ENCODE data around the gene TRAPPC2. TPM values are rescaled to one million over a fixed set of nuclear protein-coding genes. Genes with fewer than 3 reads are reported as not detected.

Gene TRAPPC2
- total RNA-seq, 2 experiments from 2014 or later = 21.0 to 22.6 TPM

- Mint-ChIP-seq H3K36me3 (ENCODE audit: low read depth) (peaks cover 46% of the 10 kb centered on the region), H3K4me1 (peaks cover 15% of the 10 kb centered on the region), H3K4me3 (no peak overlapping the region), H3K9me3 (no peaks in the 10 kb centered on the region), H3K27me3 (no peaks in the 10 kb centered on the region), H3K27ac (no peak overlapping the region)
- POLR2A ChIA-PET = no interaction called here
- CTCF ChIA-PET = interaction anchor here (1.2 kb wide), 1 partner anchor 9 kb away, joined by 4 read pairs; no protein-coding TSS in a partner anchor
- DNase-seq = no peak
Measured at GRCh38 chrX:13760426-13760825, 26.0 kb upstream of the TRAPPC2 start.

DNA sequence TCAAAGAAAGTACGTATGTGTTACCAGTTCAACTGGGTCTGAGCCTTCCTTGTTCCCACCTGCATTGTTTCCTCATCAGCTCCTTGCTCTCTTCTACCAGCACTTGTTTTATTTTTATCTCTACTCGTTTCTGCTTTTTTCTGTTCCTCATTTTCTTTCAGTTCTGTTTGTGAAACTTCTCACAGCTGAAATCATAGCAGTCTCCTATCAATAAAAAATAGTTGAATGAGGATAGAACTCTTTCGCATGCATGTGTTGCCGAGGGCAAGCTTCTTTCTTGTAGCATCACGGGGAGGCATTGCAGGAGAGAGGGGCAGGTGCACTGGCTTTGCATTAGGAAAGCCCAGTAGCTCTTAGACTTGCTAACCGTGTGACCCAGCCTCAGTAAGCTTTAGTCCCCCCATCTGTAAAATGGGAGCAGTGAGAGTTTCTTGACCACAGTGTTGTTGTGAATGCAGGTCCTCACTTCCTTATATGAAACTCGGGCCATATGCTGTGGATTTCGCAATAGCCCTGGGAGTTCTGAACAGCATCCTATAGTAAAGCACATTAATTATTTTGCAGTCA, 24.8 kb upstream of the TRAPPC2 start:
- Mint-ChIP-seq H3K27ac (no peak overlapping the region), H3K9me3 (no peaks in the 10 kb centered on the region), H3K4me1 (peaks cover 24% of the 10 kb centered on the region), H3K27me3 (no peaks in the 10 kb centered on the region), H3K4me3 (no peak overlapping the region), H3K36me3 (ENCODE audit: low read depth) (peaks cover 48% of the 10 kb centered on the region)
- POLR2A ChIA-PET = no interaction called here
- CTCF ChIA-PET = no interaction called here
- DNase-seq = no peak

DNA sequence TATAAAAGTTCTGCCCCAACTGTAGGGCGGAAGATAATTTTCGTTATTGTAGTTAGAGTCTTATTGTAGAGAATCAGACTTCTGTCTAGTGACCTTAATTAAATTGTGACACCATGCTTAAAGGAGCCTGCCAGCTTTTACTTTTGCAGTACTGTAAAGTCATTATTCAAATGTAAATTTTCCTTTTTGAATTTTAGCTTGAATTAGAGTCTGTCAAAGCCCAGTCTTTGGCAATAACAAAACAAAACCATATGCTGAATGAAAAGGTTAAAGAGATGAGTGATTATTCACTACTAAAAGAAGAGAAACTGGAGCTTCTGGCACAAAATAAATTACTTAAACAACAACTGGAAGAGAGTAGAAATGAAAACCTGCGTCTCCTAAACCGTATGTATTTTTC, 22.0 kb upstream of the TRAPPC2 start:
- no peak for DNase-seq
- Mint-ChIP-seq H3K4me3 (no peak overlapping the region), H3K27me3 (no peaks in the 10 kb centered on the region), H3K36me3 (ENCODE audit: low read depth) (peaks cover 48% of the 10 kb centered on the region), H3K27ac (no peak overlapping the region), H3K9me3 (no peaks in the 10 kb centered on the region), H3K4me1 (peaks cover 31% of the 10 kb centered on the region)
- CTCF ChIA-PET = interaction anchor here (2.0 kb wide), 1 partner anchor 68 kb away, joined by 4 read pairs; the partner anchor contains the start of gene RAB9A
- POLR2A ChIA-PET = interaction anchor here (0.6 to 1.9 kb wide), 2 partner anchors 20 to 273 kb away, joined by 3 to 5 read pairs; partner anchors contain the start of gene GEMIN8

GRCh38 chrX:13755254-13755653, 20.8 kb upstream of the TRAPPC2 start:
- DNase-seq = peak; percentile 23
- no peaks in the 10 kb centered on the region for H3K9me3 Mint-ChIP-seq
- ChIA-PET CTCF (interaction anchor here (0.8 to 2.0 kb wide), 4 partner anchors 20 to 277 kb away, joined by 3 to 5 read pairs (median 4); partner anchors contain the start of genes OFD1 and RAB9A), POLR2A (interaction anchor here (1.0 to 1.9 kb wide), 4 partner anchors 13 to 274 kb away, joined by 3 to 15 read pairs (median 4); partner anchors contain the start of genes GEMIN8, OFD1 and TRAPPC2)
- H3K27me3 Mint-ChIP-seq = no peaks in the 10 kb centered on the region
- peaks cover 42% of the 10 kb centered on the region for H3K36me3 Mint-ChIP-seq (ENCODE audit: low read depth)
- H3K4me3 Mint-ChIP-seq = no peak overlapping the region
- H3K27ac Mint-ChIP-seq = no peak overlapping the region
- H3K4me1 Mint-ChIP-seq = peaks cover 32% of the 10 kb centered on the region

GRCh38 chrX:13754765-13755164, 20.3 kb upstream of the TRAPPC2 start:
- H3K27ac Mint-ChIP-seq = no peak overlapping the region
- peaks cover 43% of the 10 kb centered on the region for H3K36me3 Mint-ChIP-seq (ENCODE audit: low read depth)
- DNase-seq = no peak
- no peak overlapping the region for H3K4me3 Mint-ChIP-seq
- no peaks in the 10 kb centered on the region for H3K27me3 Mint-ChIP-seq
- no peaks in the 10 kb centered on the region for H3K9me3 Mint-ChIP-seq
- POLR2A ChIA-PET = interaction anchor here (1.0 to 1.9 kb wide), 4 partner anchors 12 to 275 kb away, joined by 3 to 15 read pairs (median 4); partner anchors contain the start of genes GEMIN8, OFD1 and TRAPPC2
- CTCF ChIA-PET = interaction anchor here (0.6 to 2.0 kb wide), 5 partner anchors 20 to 1282 kb away, joined by 3 to 5 read pairs (median 3); partner anchors contain the start of genes OFD1 and RAB9A
- peaks cover 36% of the 10 kb centered on the region for H3K4me1 Mint-ChIP-seq

DNA sequence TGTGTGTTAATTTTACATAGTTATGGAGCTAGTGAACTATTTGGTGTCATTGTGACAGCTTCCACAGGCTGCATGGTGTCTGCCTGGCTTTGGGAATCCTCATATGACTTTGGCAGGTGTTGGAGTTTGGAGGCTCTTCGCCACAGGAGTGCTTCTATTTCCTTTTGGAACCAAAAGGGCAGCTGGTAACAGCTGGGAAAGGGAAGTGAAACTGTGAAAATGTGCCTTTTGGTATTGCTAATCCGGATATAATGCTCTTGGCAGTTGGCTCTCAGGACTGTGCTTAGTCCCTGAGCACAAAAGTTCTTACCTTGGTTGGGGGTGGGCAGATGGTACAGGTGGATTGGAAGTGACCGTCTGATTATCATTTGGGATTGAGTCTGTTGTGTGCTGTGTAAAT, 18.2 kb upstream of the TRAPPC2 start:
- H3K27me3 Mint-ChIP-seq = no peaks in the 10 kb centered on the region
- peaks cover 35% of the 10 kb centered on the region for H3K4me1 Mint-ChIP-seq
- no peak overlapping the region for H3K27ac Mint-ChIP-seq
- ChIA-PET POLR2A (interaction anchor here (1.0 kb wide), 1 partner anchor 90 kb away, joined by 3 read pairs; no protein-coding TSS in a partner anchor), CTCF (interaction anchor here (0.8 to 1.3 kb wide), 4 partner anchors 10 to 280 kb away, joined by 3 read pairs; no protein-coding TSS in a partner anchor)
- DNase-seq = no peak
- no peaks in the 10 kb centered on the region for H3K9me3 Mint-ChIP-seq
- H3K4me3 Mint-ChIP-seq = no peak overlapping the region
- H3K36me3 Mint-ChIP-seq (ENCODE audit: low read depth) = peaks cover 33% of the 10 kb centered on the region

GRCh38 chrX:13752141-13752540, 17.7 kb upstream of the TRAPPC2 start:
- H3K9me3 Mint-ChIP-seq = no peaks in the 10 kb centered on the region
- no peak overlapping the region for H3K4me3 Mint-ChIP-seq
- peaks cover 38% of the 10 kb centered on the region for H3K36me3 Mint-ChIP-seq (ENCODE audit: low read depth)
- H3K27me3 Mint-ChIP-seq = no peaks in the 10 kb centered on the region
- DNase-seq = no peak
- H3K4me1 Mint-ChIP-seq = peaks cover 38% of the 10 kb centered on the region
- ChIA-PET CTCF (interaction anchor here (0.8 to 1.3 kb wide), 2 partner anchors 9 to 280 kb away, joined by 3 read pairs; no protein-coding TSS in a partner anchor), POLR2A (interaction anchor here (0.6 to 1.0 kb wide), 2 partner anchors 46 to 90 kb away, joined by 3 read pairs; no protein-coding TSS in a partner anchor)
- no peak overlapping the region for H3K27ac Mint-ChIP-seq

DNA sequence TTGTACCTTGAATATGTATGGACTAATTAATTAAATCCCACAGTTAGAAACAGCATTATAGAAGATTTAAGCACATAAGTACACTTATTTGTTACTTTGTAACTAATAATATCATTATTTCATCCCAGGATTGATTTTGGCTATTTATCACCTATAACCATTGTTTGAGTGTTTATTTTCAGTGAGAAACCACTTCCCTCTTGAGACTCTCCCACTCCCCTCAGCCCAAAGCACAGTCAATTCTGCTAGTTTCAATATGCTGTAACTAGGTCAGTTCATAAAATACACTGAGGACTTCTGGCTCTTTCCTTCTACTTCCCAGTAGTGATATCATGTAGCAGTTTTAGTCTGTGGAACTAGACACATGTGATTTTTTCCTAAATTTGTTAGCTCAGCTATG, 16.4 kb upstream of the TRAPPC2 start:
- H3K9me3 Mint-ChIP-seq = no peaks in the 10 kb centered on the region
- ChIA-PET POLR2A (interaction anchor here (1.3 to 1.5 kb wide), 2 partner anchors 16 to 279 kb away, joined by 3 to 8 read pairs; partner anchors contain the start of genes GEMIN8, OFD1 and TRAPPC2), CTCF (interaction anchor here (1.2 to 3.8 kb wide), 4 partner anchors 10 to 277 kb away, joined by 3 to 18 read pairs (median 4); partner anchors contain the start of genes OFD1 and TRAPPC2)
- H3K4me3 Mint-ChIP-seq = no peak overlapping the region
- peak overlapping the region; percentile 56 for H3K27ac Mint-ChIP-seq
- H3K36me3 Mint-ChIP-seq (ENCODE audit: low read depth) = peaks cover 42% of the 10 kb centered on the region
- H3K27me3 Mint-ChIP-seq = no peaks in the 10 kb centered on the region
- DNase-seq = no peak
- peaks cover 38% of the 10 kb centered on the region for H3K4me1 Mint-ChIP-seq

DNA sequence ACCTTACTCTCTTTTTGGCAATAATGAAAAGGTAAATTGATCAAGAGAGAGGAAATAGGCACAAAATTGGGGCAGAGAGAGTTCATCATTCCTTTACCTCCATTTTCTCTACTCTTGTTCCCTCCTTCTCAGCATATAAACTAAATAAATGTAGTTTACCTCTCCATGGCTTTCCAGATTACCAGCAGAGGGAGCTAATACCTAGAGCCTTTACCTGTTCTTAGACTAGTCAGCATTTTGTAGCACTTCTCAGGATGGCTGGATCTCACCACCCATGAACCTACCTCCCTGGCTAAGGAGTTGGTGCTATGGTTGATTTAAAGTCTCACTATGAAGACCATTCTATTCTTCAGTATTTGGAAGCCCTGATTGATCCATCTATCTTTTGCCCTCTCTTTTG, 15.8 kb upstream of the TRAPPC2 start:
- POLR2A ChIA-PET = interaction anchor here (1.3 to 1.5 kb wide), 2 partner anchors 15 to 280 kb away, joined by 3 to 8 read pairs; partner anchors contain the start of genes GEMIN8, OFD1 and TRAPPC2

GRCh38 chrX:13748486-13748885, 14.1 kb upstream of the TRAPPC2 start:
- Mint-ChIP-seq H3K4me3 (no peak overlapping the region), H3K27ac (no peak overlapping the region), H3K36me3 (ENCODE audit: low read depth) (peaks cover 46% of the 10 kb centered on the region), H3K4me1 (peaks cover 32% of the 10 kb centered on the region), H3K27me3 (no peaks in the 10 kb centered on the region), H3K9me3 (no peaks in the 10 kb centered on the region)
- POLR2A ChIA-PET = no interaction called here
- CTCF ChIA-PET = interaction anchor here (1.0 to 3.8 kb wide), 3 partner anchors 14 to 241 kb away, joined by 3 to 18 read pairs (median 7); partner anchors contain the start of genes OFD1 and TRAPPC2
- DNase-seq = no peak

More for the DNA sequence above, 15.8 kb upstream of the TRAPPC2 start:
- Mint-ChIP-seq H3K27me3 (no peaks in the 10 kb centered on the region), H3K27ac (no peak overlapping the region), H3K36me3 (ENCODE audit: low read depth) (peaks cover 47% of the 10 kb centered on the region), H3K9me3 (no peaks in the 10 kb centered on the region), H3K4me3 (no peak overlapping the region), H3K4me1 (peaks cover 33% of the 10 kb centered on the region)
- CTCF ChIA-PET = interaction anchor here (1.2 to 3.8 kb wide), 4 partner anchors 11 to 278 kb away, joined by 3 to 18 read pairs (median 4); partner anchors contain the start of genes OFD1 and TRAPPC2
- DNase-seq = no peak

GRCh38 chrX:13747836-13748235, 13.4 kb upstream of the TRAPPC2 start:
- ChIA-PET CTCF (interaction anchor here (1.0 to 3.8 kb wide), 3 partner anchors 14 to 241 kb away, joined by 3 to 18 read pairs (median 7); partner anchors contain the start of genes OFD1 and TRAPPC2), POLR2A (no interaction called here)
- Mint-ChIP-seq H3K9me3 (no peaks in the 10 kb centered on the region), H3K4me1 (peaks cover 33% of the 10 kb centered on the region), H3K36me3 (ENCODE audit: low read depth) (peaks cover 41% of the 10 kb centered on the region), H3K27ac (no peak overlapping the region), H3K27me3 (no peaks in the 10 kb centered on the region), H3K4me3 (no peak overlapping the region)
- peak; percentile 25 for DNase-seq

DNA sequence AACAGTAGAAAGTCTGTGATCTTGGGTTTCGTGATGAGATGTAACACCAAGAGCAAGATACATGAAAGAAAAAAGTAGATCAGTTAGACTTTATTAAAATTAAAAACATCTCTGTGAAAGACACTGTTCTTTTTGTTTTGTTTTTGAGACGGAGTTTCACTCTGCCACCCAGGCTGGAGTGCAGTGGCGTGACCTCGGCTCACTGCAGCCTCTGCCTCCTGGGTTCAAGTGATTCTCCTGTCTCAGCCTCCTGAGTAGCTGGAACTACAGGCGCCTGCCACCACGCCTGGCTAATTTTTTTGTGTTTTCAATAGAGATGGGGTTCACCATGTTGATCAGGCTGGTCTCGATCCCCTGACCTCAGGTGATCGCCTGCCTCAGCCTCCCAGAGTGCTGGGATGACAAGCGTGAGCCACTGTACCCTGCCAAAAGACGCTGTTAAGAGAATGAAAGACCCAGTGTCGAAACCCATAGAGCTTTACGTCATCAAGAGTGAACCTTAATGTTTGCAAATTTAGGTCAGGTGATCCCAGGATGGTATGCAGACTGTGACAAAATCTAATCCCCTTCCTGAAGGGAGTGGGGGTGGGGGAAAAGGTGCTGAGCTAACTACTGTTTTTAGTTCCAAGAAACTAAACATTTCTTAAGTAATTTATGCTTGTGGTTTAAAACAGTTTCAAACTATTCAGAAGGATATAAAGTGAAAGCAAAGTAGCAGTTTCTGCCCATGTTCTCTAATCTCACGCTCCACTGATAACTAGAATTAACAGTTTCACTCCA, 8.2 kb upstream of the TRAPPC2 start:
- Mint-ChIP-seq H3K9me3 (no peaks in the 10 kb centered on the region), H3K27me3 (no peaks in the 10 kb centered on the region), H3K4me1 (peaks cover 30% of the 10 kb centered on the region), H3K36me3 (ENCODE audit: low read depth) (peaks cover 35% of the 10 kb centered on the region), H3K27ac (peak overlapping the region; percentile 85), H3K4me3 (peak overlapping the region; percentile 70)
- DNase-seq = peak; percentile 44
- ChIA-PET POLR2A (interaction anchor here (1.1 to 2.2 kb wide), 4 partner anchors 8 to 286 kb away, joined by 4 to 16 read pairs (median 4); partner anchors contain the start of genes OFD1 and TRAPPC2), CTCF (interaction anchor here (0.7 to 1.2 kb wide), 2 partner anchors 9 to 10 kb away, joined by 3 to 6 read pairs; partner anchors contain the start of genes OFD1 and TRAPPC2)

Measured in activated CD4-positive, alpha-beta memory T cell treated with anti-CD3 and anti-CD28 coated beads, Interleukin-2, amount 10 ng/mL, durations not matched to agents 7 days and 5 days (primary cell).